Measurements from ENCODE around the gene MOSMO. TPM values are rescaled to one million over a fixed set of nuclear protein-coding genes. Genes with fewer than 3 reads are reported as not detected.
A peak's percentile ranks its signal among the peaks of the same experiment; 100 is the strongest.

MOSMO gene
- total and polyA plus RNA-seq, 2 of the 13 experiments (the other 11 are each of a cell fraction or from before 2014, with no cell fraction given) = 26.7 to 32.6 TPM

DNA sequence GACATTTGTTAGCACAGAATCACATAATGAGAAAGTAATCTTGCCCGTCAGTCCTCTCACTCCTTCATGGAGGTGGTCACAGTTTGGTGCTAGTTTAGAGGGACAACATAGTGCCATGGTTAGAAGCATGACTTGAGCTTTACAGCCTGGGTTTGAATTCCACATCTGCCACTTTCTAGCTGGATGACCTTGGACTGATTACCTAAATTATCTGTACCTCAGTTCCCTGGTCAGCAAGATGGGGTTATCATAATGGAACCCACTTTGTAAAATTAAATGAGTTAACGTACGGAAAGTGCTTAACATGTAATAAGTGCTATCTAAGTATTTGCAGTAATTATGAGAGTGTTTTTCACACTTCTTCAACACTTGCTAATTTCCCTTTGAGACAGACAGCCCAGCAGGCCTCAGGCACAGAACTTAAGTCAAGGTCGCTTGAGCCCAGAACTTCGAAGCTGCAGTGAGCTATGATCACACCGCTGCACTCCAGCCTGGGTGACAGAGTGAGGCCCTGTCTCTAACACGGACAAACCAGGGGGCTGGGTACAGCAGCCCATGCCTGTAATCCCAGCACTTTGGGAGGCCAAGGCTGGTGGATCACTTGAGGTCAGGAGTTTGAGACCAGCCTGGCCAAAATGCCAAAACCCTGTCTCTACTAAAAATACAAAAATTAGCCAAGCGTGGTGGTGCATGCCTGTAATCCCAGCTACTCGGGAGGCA lies 91.5 kb downstream of the MOSMO start (continued):
- TF ChIP-seq ZNF407 (CRISPR knock-in tag; IDR thresholded peaks at IDR 0.05; ENCODE audit: not compliant biosample characterization) (peak; percentile 26), TOPORS (CRISPR knock-in tag; IDR thresholded peaks at IDR 0.05) (no peak), NFE2 (CRISPR knock-in tag; IDR thresholded peaks at IDR 0.05) (no peak), AGO2 (optimal IDR thresholded peaks at IDR 0.05; ENCODE audit: low read depth, low read length) (no peak), KAT2B (IDR thresholded peaks at IDR 0.05; ENCODE audit: borderline replicate concordance, low read depth, low read length) (no peak), ZNF431 (CRISPR knock-in tag; IDR thresholded peaks at IDR 0.05; ENCODE audit: borderline replicate concordance, low read depth) (0 out of 2 replicates have a peak, but pooled peaks have one; percentile 58), ZNF879 (CRISPR knock-in tag; IDR thresholded peaks at IDR 0.05) (no peak), ZMYM4 (CRISPR knock-in tag; IDR thresholded peaks at IDR 0.05) (0 out of 2 replicates have a peak, but pooled peaks have one; percentile 19), ZMYM2 (CRISPR knock-in tag; IDR thresholded peaks at IDR 0.05) (no peak), ARID3A (IDR thresholded peaks at IDR 0.05; ENCODE audit: low read depth, low read length) (no peak), BRD4 (CRISPR knock-in tag; IDR thresholded peaks at IDR 0.05) (no peak), ZNF558 (CRISPR knock-in tag; IDR thresholded peaks at IDR 0.05; ENCODE audit: borderline replicate concordance) (no peak), SIX4 (CRISPR knock-in tag; IDR thresholded peaks at IDR 0.05) (no peak), ZNF615 (CRISPR knock-in tag; IDR thresholded peaks at IDR 0.05; ENCODE audit: borderline replicate concordance) (no peak), MXD4 (CRISPR knock-in tag; IDR thresholded peaks at IDR 0.05) (0 out of 2 replicates have a peak, but pooled peaks have one; percentile 19), HHEX (CRISPR knock-in tag; IDR thresholded peaks at IDR 0.05) (no peak)

Measured in HepG2 (cell line).